Measurements from ENCODE around the gene NAGLU. TPM values are rescaled to one million over a fixed set of nuclear protein-coding genes. Genes with fewer than 3 reads are reported as not detected.

Gene NAGLU
- total RNA-seq, 4 donors from 2014 or later = 27.8 to 36.6 (median 31.8) TPM

DNA sequence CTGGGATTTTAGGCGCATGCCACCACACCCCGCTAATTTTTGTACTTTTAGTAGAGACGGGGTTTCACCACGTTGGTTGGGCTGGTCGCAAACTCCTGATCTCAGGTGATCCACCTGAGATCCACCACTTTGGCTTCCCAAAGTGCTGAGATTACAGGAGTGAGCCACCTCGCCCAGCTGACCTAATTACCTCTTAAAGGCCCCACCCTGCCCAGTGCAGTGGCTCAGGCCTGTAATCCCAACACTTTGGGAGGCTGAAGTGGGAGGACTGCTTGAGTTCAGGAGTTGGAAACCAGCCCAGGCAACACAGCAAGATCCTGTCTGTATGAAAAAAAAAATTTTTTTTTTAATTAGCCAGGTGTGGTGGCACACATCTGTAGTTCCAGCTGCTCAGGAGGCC is 23.0 kb downstream of the NAGLU start:
- Histone ChIP-seq H3K9me3 (no peaks in the 10 kb centered on the region), H3K4me1 (peaks cover 31 to 51% (median 46%) of the 10 kb centered on the region in 4 donors), H3K36me3 (peaks cover 0 to 6% (median 4%) of the 10 kb centered on the region in 4 donors), H3K27ac (replicated peaks in 1 of 4) (no peak overlapping the region), H3K27me3 (no peaks in the 10 kb centered on the region), H3K4me3 (no peak overlapping the region)
- intact Hi-C loops (cut with DNase I) = no loop called here
- 89% methylated on average over 6 of the region's 6 CpGs for WGBS
- no peak for TF ChIP-seq POLR2AphosphoS5 (IDR thresholded peaks at IDR 0.05)
- DNase-seq (ENCODE audit: extremely low spot score) = no peak

DNA sequence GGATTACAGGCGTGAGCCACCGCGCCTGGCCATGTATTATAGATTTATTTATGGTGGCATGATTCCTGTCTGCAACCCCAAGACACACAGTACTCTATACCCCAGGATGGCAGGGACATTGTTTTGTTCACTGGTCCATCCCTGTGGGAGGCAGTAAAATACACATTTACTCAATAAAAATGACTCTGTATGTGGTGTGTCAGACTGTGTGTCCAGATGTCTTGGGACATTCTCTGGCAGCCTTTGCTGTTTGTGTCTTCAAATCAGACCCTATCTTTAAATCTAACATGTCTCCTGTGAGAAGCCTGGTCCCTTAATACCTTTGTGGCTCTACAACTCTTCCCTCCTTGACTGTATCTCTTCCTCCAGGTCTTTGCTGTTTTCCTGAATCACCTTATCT is 24.2 kb downstream of the NAGLU start:
- H3K4me1 ChIP-seq = peaks cover 30 to 51% (median 46%) of the 10 kb centered on the region in 4 donors
- no peak overlapping the region for H3K27ac ChIP-seq (replicated peaks in 1 of 4)
- intact Hi-C loops (cut with DNase I) = no loop called here
- DNase-seq (ENCODE audit: extremely low spot score) = no peak
- H3K9me3 ChIP-seq = no peaks in the 10 kb centered on the region
- H3K4me3 ChIP-seq = no peak overlapping the region
- H3K27me3 ChIP-seq = no peaks in the 10 kb centered on the region
- peaks cover 11 to 17% (median 16%) of the 10 kb centered on the region in 4 donors for H3K36me3 ChIP-seq
- TF ChIP-seq POLR2AphosphoS5 (IDR thresholded peaks at IDR 0.05) = no peak
- no peak for TF ChIP-seq POLR2A (IDR thresholded peaks at IDR 0.05; ENCODE audit: low read depth)
- no peak for TF ChIP-seq EP300 (IDR thresholded peaks at IDR 0.05)
- no peak for TF ChIP-seq CTCF (IDR thresholded peaks at IDR 0.05)
- 89% methylated on average over 3 of the region's 3 CpGs for WGBS

DNA sequence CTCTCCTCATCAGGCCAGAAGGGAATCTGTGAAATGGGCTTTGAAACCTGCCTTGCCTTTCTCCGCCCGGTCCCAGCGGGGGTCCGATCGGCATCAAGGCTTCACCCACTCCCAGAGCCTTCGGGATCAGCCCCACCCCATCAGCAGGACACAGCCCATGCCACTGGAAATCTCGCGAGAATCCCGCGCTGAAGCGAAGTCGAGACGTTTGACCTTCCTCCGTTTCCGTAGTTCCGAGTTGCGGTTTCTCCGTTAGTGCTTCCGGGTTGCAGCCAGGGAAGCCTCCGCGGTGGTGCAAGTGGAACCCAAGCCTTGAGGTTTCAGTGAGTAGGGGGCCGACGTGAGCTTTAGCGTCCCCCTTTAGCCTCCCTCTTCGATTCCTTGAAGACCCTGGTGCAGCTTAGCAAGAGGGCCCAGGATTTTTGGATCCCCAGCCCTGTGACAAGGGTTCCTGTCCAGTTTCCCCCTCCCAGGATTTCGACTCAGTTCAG is 25.9 kb downstream of the NAGLU start, which contains the start of gene COASY:
TSS of gene COASY (plus strand) at position 252 of the 491 bp plus-strand sequence. CDS start 475 bp downstream, outside the sequence.
- peak within 1 kb of the TSS; percentile 83 to 90 (median 85) for H3K27ac ChIP-seq (replicated peaks in 1 of 4)
- H3K9me3 ChIP-seq = no peaks in the 10 kb centered on the region
- H3K4me3 ChIP-seq = peak within 1 kb of the TSS; percentile 70 to 87 (median 73)
- intact Hi-C loops (cut with DNase I) = no loop called here
- WGBS = 0% methylated on average over 19 of the region's 26 CpGs
- TF ChIP-seq POLR2AphosphoS5 (IDR thresholded peaks at IDR 0.05) (peak; percentile 90 to 98), EP300 (IDR thresholded peaks at IDR 0.05) (no peak), POLR2A (IDR thresholded peaks at IDR 0.05; ENCODE audit: low read depth) (peak; percentile 56), CTCF (IDR thresholded peaks at IDR 0.05) (peak in 1 of 3 experiments; percentile 17)
- H3K36me3 ChIP-seq = peaks cover 19 to 28% (median 25%) of the 10 kb centered on the region in 4 donors
- H3K4me1 ChIP-seq = peaks cover 31 to 55% (median 50%) of the 10 kb centered on the region in 4 donors
- H3K27me3 ChIP-seq = no peaks in the 10 kb centered on the region
- peak; percentile 98 for DNase-seq (ENCODE audit: extremely low spot score)

- DNase-seq (ENCODE audit: extremely low spot score) = no peak
- peak overlapping the region; percentile 83 to 90 (median 85) for H3K27ac ChIP-seq (replicated peaks in 1 of 4)
- no peaks in the 10 kb centered on the region for H3K9me3 ChIP-seq
- peaks cover 19 to 28% (median 25%) of the 10 kb centered on the region in 4 donors for H3K36me3 ChIP-seq
- peak overlapping the region; percentile 70 to 87 (median 73) for H3K4me3 ChIP-seq
- 8% methylated on average over 40 of the region's 48 CpGs for WGBS
- no peaks in the 10 kb centered on the region for H3K27me3 ChIP-seq
- intact Hi-C loops (cut with DNase I) = no loop called here
- TF ChIP-seq POLR2AphosphoS5 (IDR thresholded peaks at IDR 0.05) (no peak), EP300 (IDR thresholded peaks at IDR 0.05) (no peak), CTCF (IDR thresholded peaks at IDR 0.05) (no peak), POLR2A (IDR thresholded peaks at IDR 0.05; ENCODE audit: low read depth) (no peak)
- H3K4me1 ChIP-seq = peaks cover 31 to 59% (median 53%) of the 10 kb centered on the region in 4 donors
Measured at GRCh38 chr17:42562388-42563142, 26.5 kb downstream of the NAGLU start.

- peaks cover 36 to 65% (median 59%) of the 10 kb centered on the region in 4 donors for H3K4me1 ChIP-seq
Measured at GRCh38 chr17:42563143-42563509, 27.1 kb downstream of the NAGLU start.

More at GRCh38 chr17:42563143-42563509, 27.1 kb downstream of the NAGLU start:
- no peak for DNase-seq (ENCODE audit: extremely low spot score)
- no CpG with 5 or more reads among the region's 14 CpGs for WGBS
- Histone ChIP-seq H3K9me3 (no peaks in the 10 kb centered on the region), H3K27ac (replicated peaks in 1 of 4) (peak overlapping the region; percentile 83 to 90 (median 85)), H3K4me3 (peak overlapping the region; percentile 70 to 87 (median 73)), H3K27me3 (no peaks in the 10 kb centered on the region), H3K36me3 (peaks cover 19 to 28% (median 25%) of the 10 kb centered on the region in 4 donors)
- TF ChIP-seq POLR2AphosphoS5 (IDR thresholded peaks at IDR 0.05) (no peak), CTCF (IDR thresholded peaks at IDR 0.05) (no peak), EP300 (IDR thresholded peaks at IDR 0.05) (no peak), POLR2A (IDR thresholded peaks at IDR 0.05; ENCODE audit: low read depth) (no peak)
- intact Hi-C loops (cut with DNase I) = no loop called here
